HG03354 (cell line): ENCODE data around the gene PLA2G12A.
A peak's percentile ranks its signal among the peaks of the same experiment; 100 is the strongest.

Source experiments
- ATAC-seq: cut with Tn5 transposase; IDR thresholded peaks from one replicate; pipeline ENCODE4 v1.9.1; 2021; ENCODE audit warnings: mild to moderate bottlenecking; ENCODE audit not compliant: unreplicated experiment, poor library complexity, severe bottlenecking

The PLA2G12A gene

GRCh38 chr4:109729718-109730618 lies at the start of gene PLA2G12A:
PLA2G12A (minus strand) TSS chr4:109730070; CDS start chr4:109729809, 261 bp downstream.
- ATAC-seq, result peak; percentile 83

- ATAC-seq, result no peak
Measured at GRCh38 chr4:109764789-109765402, 35.0 kb upstream of the PLA2G12A start.

GRCh38 chr4:109764376-109764775 lies 34.5 kb upstream of the PLA2G12A start:
- ATAC-seq, result no peak

DNA sequence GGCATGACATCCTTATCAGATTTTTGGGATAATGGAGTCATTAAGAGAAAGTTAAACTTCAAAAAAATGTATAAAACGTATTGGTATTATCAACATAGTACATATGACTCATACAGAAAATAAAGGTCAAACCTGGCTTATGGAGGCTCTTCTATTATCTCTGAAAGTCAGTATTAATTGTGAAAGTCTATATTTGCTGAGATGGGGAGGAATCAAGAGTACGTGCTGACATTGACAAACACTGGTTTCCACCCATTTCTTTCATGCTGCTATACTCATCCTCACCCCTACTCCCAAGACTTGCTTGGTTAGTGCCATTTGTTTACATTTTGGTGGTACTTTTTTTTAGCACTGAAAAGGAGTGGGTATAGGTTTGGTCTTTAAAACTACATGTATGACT lies 30.8 kb upstream of the PLA2G12A start:
- ATAC-seq, result no peak

GRCh38 chr4:109755656-109756055 lies 25.8 kb upstream of the PLA2G12A start:
- ATAC-seq, result no peak

DNA sequence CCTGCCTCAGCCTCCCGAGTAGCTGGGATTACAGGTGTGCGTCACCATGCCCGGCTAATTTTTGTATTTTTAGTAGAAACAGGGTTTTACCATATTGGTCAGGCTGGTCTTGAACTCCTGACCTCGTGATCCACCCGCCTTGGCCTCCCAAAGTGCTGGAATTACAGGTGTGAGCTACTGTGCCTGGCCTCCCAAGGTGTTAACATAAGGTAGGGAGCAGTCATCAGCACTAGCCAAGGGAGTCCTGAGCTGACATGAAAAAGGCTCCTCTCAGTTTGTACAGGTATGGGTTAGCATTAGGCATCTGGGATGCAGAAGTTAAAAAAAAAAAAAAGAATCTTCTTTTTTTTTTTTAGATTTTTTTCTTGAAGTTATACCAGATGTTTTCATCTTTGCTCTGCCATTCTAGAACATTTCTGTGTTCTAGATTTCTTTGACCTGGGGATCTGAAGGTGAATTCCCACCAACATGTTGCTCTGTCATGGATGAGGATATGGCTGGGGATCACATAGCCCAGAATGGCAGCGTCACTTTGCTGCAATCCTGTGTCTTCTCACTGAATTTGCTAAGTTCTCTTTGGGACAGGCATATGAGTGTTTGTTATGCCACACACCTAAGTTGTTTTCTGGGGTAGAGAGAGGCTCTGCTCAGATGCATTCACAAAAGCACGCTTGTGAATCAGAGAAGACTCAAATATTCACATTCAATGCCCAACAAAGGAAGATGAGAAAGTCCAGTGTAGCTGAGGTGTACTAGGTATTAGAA lies 24.4 kb upstream of the PLA2G12A start:
- no peak for ATAC-seq

DNA sequence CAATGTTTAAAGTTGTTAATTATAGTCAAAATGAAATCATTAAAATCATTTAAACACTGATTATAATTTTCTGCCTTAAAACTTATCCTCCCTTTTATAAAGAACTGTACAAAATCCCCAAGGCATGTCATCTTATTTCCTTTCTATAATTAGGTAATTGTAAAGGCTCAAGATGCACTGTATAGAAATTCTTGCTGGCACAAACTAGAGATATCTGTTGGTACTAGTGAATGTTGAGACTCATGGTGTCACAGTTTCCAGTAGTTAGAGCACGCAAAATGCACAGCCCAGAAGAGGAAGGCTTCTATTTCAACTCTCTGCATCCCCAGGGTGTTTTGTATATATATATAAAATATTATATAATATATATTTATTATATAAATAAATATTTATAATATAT lies 22.7 kb upstream of the PLA2G12A start:
- no peak for ATAC-seq

DNA sequence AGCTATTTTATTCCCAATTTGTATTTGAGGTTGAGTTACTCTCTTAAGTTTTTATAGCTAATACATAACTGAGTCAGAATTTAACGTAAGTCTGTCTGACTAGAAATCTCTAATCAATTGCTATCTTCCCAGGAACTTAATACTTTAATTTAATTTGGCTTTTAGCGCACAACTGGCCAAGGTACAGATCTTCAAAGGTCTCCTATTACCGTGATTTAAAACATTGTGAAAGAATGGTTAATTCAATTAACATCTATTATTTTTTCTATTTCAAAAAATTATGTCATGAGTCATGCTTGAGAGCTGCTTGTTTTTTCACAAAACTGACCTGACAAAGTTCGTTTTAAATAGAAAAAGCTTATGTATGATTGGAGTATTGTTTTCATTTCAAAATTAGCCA lies 22.0 kb upstream of the PLA2G12A start:
- ATAC-seq, result no peak

GRCh38 chr4:109750652-109751244 lies 20.9 kb upstream of the PLA2G12A start:
- no peak for ATAC-seq

DNA sequence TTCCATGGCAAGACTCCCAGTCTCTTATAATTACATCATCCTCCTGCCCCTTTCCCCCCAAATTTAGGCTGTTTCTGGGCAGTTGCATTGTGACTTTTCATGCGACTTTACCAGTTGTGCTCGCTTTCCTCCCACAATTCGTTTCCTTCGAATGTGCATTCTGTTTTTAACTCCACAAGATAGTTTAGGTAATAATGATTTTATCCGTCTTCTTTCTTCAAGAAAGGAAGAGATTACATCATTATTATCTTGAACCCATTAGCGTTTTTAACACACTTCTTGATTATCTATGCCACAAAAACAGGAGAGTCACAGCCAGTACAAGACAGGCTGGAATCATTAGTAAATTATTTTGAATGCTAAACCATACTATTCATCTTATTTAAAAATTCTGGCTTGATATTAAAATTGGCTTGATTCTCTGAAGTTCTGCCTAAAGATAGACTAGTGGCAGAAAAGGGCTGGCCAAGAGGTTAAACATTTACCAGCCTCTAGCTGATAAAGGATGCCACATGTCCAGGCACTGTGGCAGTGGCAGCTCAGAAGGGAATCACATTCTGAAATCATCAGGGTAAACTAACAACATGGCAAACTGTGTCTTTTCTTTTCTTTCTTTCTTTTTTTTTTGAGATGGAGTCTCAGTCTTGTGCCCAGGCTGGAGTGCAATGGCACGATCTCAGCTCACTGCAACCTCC lies 19.7 kb upstream of the PLA2G12A start:
- ATAC-seq, result no peak

DNA sequence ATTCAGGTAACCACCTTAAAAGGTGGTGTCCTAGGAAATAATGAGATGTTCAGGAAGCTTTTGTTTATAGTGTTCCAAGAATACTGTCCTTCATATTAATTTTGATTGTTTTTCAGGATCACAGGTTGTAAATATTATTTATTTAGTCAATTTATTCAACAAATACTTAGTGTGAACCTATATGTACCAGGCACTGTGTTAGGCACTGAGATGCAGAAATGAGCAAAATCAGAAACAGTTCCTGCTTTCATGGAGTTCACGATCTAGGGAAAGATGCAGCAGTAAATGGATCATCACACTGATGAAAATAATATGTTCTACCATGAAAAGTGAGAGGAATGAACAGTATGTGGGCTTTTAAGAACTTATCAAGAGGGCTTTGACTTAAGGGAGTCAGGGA lies 18.2 kb upstream of the PLA2G12A start:
- ATAC-seq, result no peak

DNA sequence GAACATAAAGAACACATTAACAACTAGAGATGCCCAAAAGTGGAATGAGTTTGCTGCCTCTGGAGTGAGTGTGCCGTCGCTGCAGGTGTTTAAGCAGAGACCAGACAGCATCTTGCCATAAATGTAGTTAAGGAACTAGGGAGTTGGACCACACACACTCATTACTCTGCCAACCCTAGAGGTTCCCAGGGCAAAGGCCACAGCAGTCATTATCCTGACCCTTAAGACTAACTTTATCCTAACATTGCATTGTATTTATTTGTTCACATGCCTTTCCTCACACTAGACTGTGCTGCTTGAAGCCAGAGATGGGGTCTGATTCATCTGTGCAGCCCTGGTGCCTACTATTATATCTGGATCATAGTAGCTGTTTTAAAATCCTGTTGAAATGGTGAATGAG lies 16.9 kb upstream of the PLA2G12A start:
- no peak for ATAC-seq

DNA sequence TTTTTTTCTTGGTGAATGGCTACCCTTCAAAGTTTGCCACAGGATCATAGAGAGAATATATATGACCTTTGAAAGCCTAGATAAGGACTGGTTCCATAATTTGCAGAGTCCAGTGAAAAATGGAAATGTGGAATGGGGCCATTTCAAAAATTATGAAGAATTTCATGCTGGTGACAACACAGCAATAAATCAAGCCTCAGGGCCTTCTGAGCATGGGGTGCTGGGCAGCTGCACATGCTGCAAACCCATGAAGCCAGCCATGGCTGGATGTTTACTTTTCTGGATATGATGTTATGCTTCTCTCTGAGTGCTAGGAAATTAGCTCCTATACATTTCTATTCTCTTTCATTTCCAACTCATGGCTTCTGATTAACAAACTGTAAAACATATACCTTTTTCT lies 16.0 kb upstream of the PLA2G12A start:
- no peak for ATAC-seq

GRCh38 chr4:109739547-109739946 lies 9.7 kb upstream of the PLA2G12A start:
- no peak for ATAC-seq

- no peak for ATAC-seq
Measured at GRCh38 chr4:109738104-109738872, 8.4 kb upstream of the PLA2G12A start.

DNA sequence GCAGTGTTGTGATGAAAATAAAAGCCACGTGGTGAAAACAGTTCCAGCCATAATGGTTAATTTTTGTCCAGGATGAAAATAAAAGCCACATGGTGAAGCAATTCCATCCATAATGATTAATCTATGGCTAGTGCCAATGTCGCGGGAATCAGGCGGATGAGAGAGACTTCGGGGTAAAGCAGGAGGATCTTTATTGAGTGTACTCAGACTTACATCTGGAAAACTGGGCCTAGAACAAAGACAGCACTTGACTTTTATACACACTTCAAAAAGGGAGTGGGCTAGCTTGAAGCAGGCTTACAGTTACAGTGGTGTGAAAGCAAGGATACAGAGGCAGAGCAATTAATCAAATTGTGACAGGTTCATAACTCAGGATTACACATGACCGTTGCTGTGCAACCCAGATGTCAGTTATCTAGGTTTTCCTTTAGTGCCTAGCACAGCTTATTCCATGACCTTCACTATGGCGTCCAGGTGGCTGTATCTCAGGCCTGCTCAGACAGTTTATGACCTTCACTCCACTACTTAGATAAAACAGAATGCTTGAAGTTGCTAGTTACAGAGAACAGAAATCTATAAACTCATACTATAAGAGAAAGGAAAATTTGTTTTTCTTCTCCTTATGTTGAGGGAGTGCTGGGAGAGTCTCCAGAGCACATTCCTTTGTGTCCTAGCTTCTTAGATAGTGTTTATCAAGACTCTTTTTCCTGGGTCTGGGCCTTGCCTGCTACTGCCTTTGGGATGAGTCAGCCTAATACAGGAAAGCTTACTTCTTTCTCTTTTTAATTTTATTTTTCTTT lies 5.9 kb upstream of the PLA2G12A start:
- no peak for ATAC-seq

- ATAC-seq, result no peak
Measured at GRCh38 chr4:109733728-109734127, 3.9 kb upstream of the PLA2G12A start.
